Liver (tissue), 9 donors: ENCODE data around the gene HYCC2. TPM values are rescaled to one million over a fixed set of nuclear protein-coding genes. Genes with fewer than 3 reads are reported as not detected.

Source experiments
- DNase-seq: peaks from one replicate; pipeline ENCODE4 v3.0.0-alpha.2; 2017; ENCODE audit warnings: low spot score
- H3K27ac ChIP-seq, 2 donors: one replicate each; pipeline ENCODE4 v1.7.0; 2013; ENCODE audit warnings: inconsistent platforms in 2 of 2, low read length in 2 of 2, control low read depth in 1 of 2, low read depth in 1 of 2, mild to moderate bottlenecking in 1 of 2
- H3K27me3 ChIP-seq, 4 donors: one replicate each; pipeline versions ENCODE4 v1.6.1 to v1.7.0; 2013; ENCODE audit warnings: low read length in 3 of 4, inconsistent platforms in 1 of 4, mild to moderate bottlenecking in 1 of 4, moderate library complexity in 1 of 4; ENCODE audit not compliant: control insufficient read depth in 4 of 4, insufficient read depth in 4 of 4
- H3K36me3 ChIP-seq, 4 donors: one replicate each; pipeline versions ENCODE4 v1.6.1 to v1.7.0; 2013; ENCODE audit warnings: low read length in 3 of 4, mild to moderate bottlenecking in 3 of 4, low read depth in 1 of 4, moderate library complexity in 1 of 4; ENCODE audit not compliant: control insufficient read depth in 4 of 4, insufficient read depth in 3 of 4
- H3K4me1 ChIP-seq, 4 donors: one replicate each; pipeline versions ENCODE4 v1.6.1 to v1.7.0; 2013; ENCODE audit warnings: low read length in 3 of 4, mild to moderate bottlenecking in 3 of 4, moderate library complexity in 1 of 4; ENCODE audit not compliant: control insufficient read depth in 4 of 4, insufficient read depth in 4 of 4
- H3K4me3 ChIP-seq, 3 donors: one replicate each; pipeline versions ENCODE4 v1.6.1 to v1.7.0; 2013; ENCODE audit warnings: low read length in 3 of 3, control low read depth in 1 of 3, low read depth in 1 of 3, mild to moderate bottlenecking in 1 of 3
- H3K9ac ChIP-seq, 2 donors: one replicate each; pipeline ENCODE4 v1.7.0; 2013; ENCODE audit warnings: low read length in 2 of 2, mild to moderate bottlenecking in 2 of 2, moderate library complexity in 2 of 2, control low read depth in 1 of 2, low read depth in 1 of 2
- H3K9me3 ChIP-seq, 4 donors: one replicate each; pipeline versions ENCODE4 v1.6.1 to v1.7.0; 2013; ENCODE audit warnings: low read length in 3 of 4; ENCODE audit not compliant: control insufficient read depth in 4 of 4
- ATF3 ChIP-seq: IDR thresholded peaks from 2 replicates; pipeline ENCODE4 v1.6.1; 2016; ENCODE audit warnings: antibody characterized with exemption
- CTCF ChIP-seq: fragments of 150-350 bp; IDR thresholded peaks from 2 replicates; pipeline ENCODE4 v1.5.1; 2017; ENCODE audit warnings: improper control_type of control experiment, low read depth, low read length; ENCODE audit not compliant: missing input control
- EGR1 ChIP-seq, 2 donors: IDR thresholded peaks; 2 replicates each; pipeline ENCODE4 v1.6.1; 2016 to 2018; ENCODE audit warnings: antibody characterized with exemption in 2 of 2, low read depth in 2 of 2
- FOXA1 ChIP-seq: IDR thresholded peaks from 2 replicates; pipeline ENCODE4 v1.6.1; 2016; ENCODE audit warnings: antibody characterized with exemption
- FOXA2 ChIP-seq: IDR thresholded peaks from 2 replicates; pipeline ENCODE4 v1.6.1; 2016; ENCODE audit warnings: antibody characterized with exemption
- GABPA ChIP-seq, 2 donors: IDR thresholded peaks in 1 of 2; conservative IDR thresholded peaks in 1 of 2; 2 replicates each; pipeline ENCODE4 v1.6.1; 2016; ENCODE audit warnings: antibody characterized with exemption in 2 of 2, mild to moderate bottlenecking in 1 of 2, moderate library complexity in 1 of 2
- HNF4A ChIP-seq, 2 donors: conservative IDR thresholded peaks; 2 replicates each; pipeline ENCODE4 v1.6.1; 2016; ENCODE audit warnings: antibody characterized with exemption in 2 of 2, mild to moderate bottlenecking in 2 of 2
- HNF4G ChIP-seq: IDR thresholded peaks from 2 replicates; pipeline ENCODE4 v1.6.1; 2016; ENCODE audit warnings: antibody characterized with exemption
- JUND ChIP-seq, 2 donors: IDR thresholded peaks; 2 replicates each; pipeline ENCODE4 v1.6.1; 2016; ENCODE audit warnings: antibody characterized with exemption in 2 of 2
- NR2F2 ChIP-seq: IDR thresholded peaks from 2 replicates; pipeline ENCODE4 v1.6.1; 2016; ENCODE audit warnings: antibody characterized with exemption
- RAD21 ChIP-seq, 2 donors: IDR thresholded peaks; 2 replicates each; pipeline ENCODE4 v1.6.1; 2016; ENCODE audit warnings: antibody characterized with exemption in 2 of 2, mild to moderate bottlenecking in 2 of 2
- RXRA ChIP-seq, 2 donors: IDR thresholded peaks; 2 replicates each; pipeline ENCODE4 v1.6.1; 2017 to 2018; ENCODE audit warnings: antibody characterized with exemption in 2 of 2, mild to moderate bottlenecking in 1 of 2
- SP1 ChIP-seq: IDR thresholded peaks from 2 replicates; pipeline ENCODE4 v1.6.1; 2018; ENCODE audit warnings: antibody characterized with exemption, mild to moderate bottlenecking
- TAF1 ChIP-seq: conservative IDR thresholded peaks from 2 replicates; pipeline ENCODE4 v1.6.1; 2016; ENCODE audit warnings: antibody characterized with exemption, mild to moderate bottlenecking
- ZBTB33 ChIP-seq: IDR thresholded peaks from 2 replicates; pipeline ENCODE4 v1.6.1; 2016; ENCODE audit warnings: antibody characterized with exemption
- WGBS: extraction: QIAGEN DNeasy Blood & Tissue Kit; methylation state at CpG from one replicate; pipeline ENCODE4 v1.1.7; 2013; 5-methylcytosine and 5-hydroxymethylcytosine counted together
- polyA plus RNA-seq, 2 donors: library from polyadenylated mRNA; stranded (reverse) in 1 of 2; unstranded in 1 of 2; fragments of 200-250 nt in 1 of 2; fragments of >200 nt in 1 of 2; fragmentation: Nextera tagmentation in 1 of 2; extraction: Ambion mirVana in 1 of 2; gene quantifications; one replicate each; pipeline versions ENCODE4 v1.2.1 to v1.2.3, GENCODE V29; 2013 to 2015
- total RNA-seq, 2 donors: library from RNA; depleted of rRNA; stranded (reverse); fragments of >200 nt; gene quantifications; one replicate each; pipeline ENCODE4 v1.2.3, GENCODE V29; 2014
- TF ChIP-seq, protein P1 (sequence below): IDR thresholded peaks from 2 replicates; pipeline ENCODE4 v1.6.1; 2016; ENCODE audit warnings: antibody characterized with exemption
- TF ChIP-seq, protein P2 (sequence below): IDR thresholded peaks from 2 replicates; pipeline ENCODE4 v1.6.1; 2016; ENCODE audit warnings: antibody characterized with exemption, mild to moderate bottlenecking
- donor health status: healthy.
- donor health status: healthy.
- donor health status: healthy.
- donor health status: healthy.
- donor health status: healthy.

HYCC2 gene
- total and polyA plus RNA-seq, 4 donors = 1.5 to 15.4 (median 5.8) TPM

DNA sequence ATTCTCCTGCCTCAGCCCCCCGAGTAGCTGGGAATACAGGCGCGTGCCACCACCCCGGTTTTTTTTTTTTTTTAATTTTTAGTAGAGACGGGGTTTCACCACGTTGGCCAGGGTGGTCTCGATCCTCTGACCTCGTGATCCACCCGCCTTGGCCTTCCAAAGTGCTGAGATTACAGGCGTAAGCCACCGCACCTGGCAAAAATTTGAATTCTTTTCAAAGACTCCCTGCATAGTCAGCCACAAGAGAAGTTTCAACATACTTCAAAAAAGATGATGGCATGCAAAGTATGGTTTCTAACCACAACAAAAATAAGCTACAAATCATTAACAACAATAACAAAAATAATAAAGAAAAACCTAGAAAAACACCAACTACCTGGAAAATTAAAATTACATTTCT lies 22.0 kb downstream of the HYCC2 start:
- Histone ChIP-seq H3K27ac (no peak overlapping the region), H3K27me3 (no peaks in the 10 kb centered on the region), H3K9me3 (no peaks in the 10 kb centered on the region), H3K9ac (no peak overlapping the region), H3K4me3 (no peak overlapping the region), H3K4me1 (no peaks in the 10 kb centered on the region), H3K36me3 (peaks cover 0 to 8% (median 2%) of the 10 kb centered on the region in 4 donors)
- TF ChIP-seq HNF4A (conservative IDR thresholded peaks at IDR 0.05) (no peak), EGR1 (IDR thresholded peaks at IDR 0.05; ENCODE audit: low read depth in 2 of 2) (no peak), SP1 (no peak), RAD21 (IDR thresholded peaks at IDR 0.05) (no peak), TAF1 (no peak), RXRA (IDR thresholded peaks at IDR 0.05) (no peak), ATF3 (no peak), FOXA1 (no peak), ZBTB33 (no peak), CTCF (no peak), NR2F2 (no peak), HNF4G (no peak), GABPA (IDR thresholded peaks at IDR 0.05 in 1 of 2, conservative IDR thresholded peaks at IDR 0.05 in 1 of 2) (no peak)
- TF ChIP-seq, protein P1, sequence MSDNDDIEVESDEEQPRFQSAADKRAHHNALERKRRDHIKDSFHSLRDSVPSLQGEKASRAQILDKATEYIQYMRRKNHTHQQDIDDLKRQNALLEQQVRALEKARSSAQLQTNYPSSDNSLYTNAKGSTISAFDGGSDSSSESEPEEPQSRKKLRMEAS = no peak
- TF ChIP-seq, protein P2, sequence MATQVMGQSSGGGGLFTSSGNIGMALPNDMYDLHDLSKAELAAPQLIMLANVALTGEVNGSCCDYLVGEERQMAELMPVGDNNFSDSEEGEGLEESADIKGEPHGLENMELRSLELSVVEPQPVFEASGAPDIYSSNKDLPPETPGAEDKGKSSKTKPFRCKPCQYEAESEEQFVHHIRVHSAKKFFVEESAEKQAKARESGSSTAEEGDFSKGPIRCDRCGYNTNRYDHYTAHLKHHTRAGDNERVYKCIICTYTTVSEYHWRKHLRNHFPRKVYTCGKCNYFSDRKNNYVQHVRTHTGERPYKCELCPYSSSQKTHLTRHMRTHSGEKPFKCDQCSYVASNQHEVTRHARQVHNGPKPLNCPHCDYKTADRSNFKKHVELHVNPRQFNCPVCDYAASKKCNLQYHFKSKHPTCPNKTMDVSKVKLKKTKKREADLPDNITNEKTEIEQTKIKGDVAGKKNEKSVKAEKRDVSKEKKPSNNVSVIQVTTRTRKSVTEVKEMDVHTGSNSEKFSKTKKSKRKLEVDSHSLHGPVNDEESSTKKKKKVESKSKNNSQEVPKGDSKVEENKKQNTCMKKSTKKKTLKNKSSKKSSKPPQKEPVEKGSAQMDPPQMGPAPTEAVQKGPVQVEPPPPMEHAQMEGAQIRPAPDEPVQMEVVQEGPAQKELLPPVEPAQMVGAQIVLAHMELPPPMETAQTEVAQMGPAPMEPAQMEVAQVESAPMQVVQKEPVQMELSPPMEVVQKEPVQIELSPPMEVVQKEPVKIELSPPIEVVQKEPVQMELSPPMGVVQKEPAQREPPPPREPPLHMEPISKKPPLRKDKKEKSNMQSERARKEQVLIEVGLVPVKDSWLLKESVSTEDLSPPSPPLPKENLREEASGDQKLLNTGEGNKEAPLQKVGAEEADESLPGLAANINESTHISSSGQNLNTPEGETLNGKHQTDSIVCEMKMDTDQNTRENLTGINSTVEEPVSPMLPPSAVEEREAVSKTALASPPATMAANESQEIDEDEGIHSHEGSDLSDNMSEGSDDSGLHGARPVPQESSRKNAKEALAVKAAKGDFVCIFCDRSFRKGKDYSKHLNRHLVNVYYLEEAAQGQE = no peak
- no peak for DNase-seq
- WGBS = 98% methylated on average over 11 of the region's 11 CpGs

DNA sequence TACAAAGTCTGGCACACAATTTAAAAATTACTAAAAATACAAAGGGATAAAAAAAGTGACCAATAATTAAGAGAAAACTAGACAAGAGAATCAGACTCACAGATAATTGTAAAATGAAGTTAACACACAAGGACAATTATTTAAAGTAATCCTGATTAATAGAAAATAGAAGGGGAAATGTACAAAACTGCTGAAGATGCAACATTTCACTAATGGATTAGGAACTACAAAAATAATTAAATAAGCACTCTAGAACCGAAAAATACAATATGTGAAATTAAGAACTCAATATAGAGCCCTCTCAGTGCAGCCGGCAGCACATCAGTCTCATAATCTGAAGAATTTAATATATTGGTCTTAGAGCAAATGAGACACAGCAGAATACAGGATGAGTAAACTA lies 24.6 kb downstream of the HYCC2 start:
- 92% methylated on average over 2 of the region's 2 CpGs for WGBS
- Histone ChIP-seq H3K9me3 (no peaks in the 10 kb centered on the region), H3K4me1 (peaks cover 0 to 6% (median 1%) of the 10 kb centered on the region in 4 donors), H3K9ac (no peak overlapping the region), H3K27me3 (no peaks in the 10 kb centered on the region), H3K27ac (no peak overlapping the region), H3K4me3 (no peak overlapping the region), H3K36me3 (peaks cover 0 to 4% (median 0%) of the 10 kb centered on the region in 4 donors)
- DNase-seq = no peak
- TF ChIP-seq NR2F2 (no peak), SP1 (no peak), FOXA2 (no peak), HNF4A (conservative IDR thresholded peaks at IDR 0.05) (no peak), TAF1 (no peak), CTCF (no peak), RAD21 (IDR thresholded peaks at IDR 0.05) (no peak), EGR1 (IDR thresholded peaks at IDR 0.05; ENCODE audit: low read depth in 2 of 2) (no peak), GABPA (IDR thresholded peaks at IDR 0.05 in 1 of 2, conservative IDR thresholded peaks at IDR 0.05 in 1 of 2) (no peak), JUND (IDR thresholded peaks at IDR 0.05) (no peak)
- TF ChIP-seq, protein P1 = no peak
- TF ChIP-seq, protein P2 = no peak
